ENCODE data around the gene LSAMP.

- TF ChIP-seq ZNF263 (CRISPR knock-in tag; IDR thresholded peaks at IDR 0.05; ENCODE audit: low read depth) (no peak), CTCF (IDR thresholded peaks at IDR 0.05) (no peak), ATF6 (CRISPR knock-in tag; IDR thresholded peaks at IDR 0.05) (no peak), USF1 (CRISPR knock-in tag; IDR thresholded peaks at IDR 0.05) (no peak), TP53 (CRISPR knock-in tag; IDR thresholded peaks at IDR 0.05) (no peak), TEAD1 (CRISPR knock-in tag; IDR thresholded peaks at IDR 0.05) (no peak), MAX (CRISPR knock-in tag; IDR thresholded peaks at IDR 0.05) (no peak), NFE2L1 (CRISPR knock-in tag; IDR thresholded peaks at IDR 0.05) (no peak), NR1H2 (CRISPR knock-in tag; IDR thresholded peaks at IDR 0.05) (no peak), MLX (CRISPR knock-in tag; IDR thresholded peaks at IDR 0.05) (no peak), FOXJ3 (CRISPR knock-in tag; IDR thresholded peaks at IDR 0.05; ENCODE audit: borderline replicate concordance) (no peak), ETV6 (CRISPR knock-in tag; IDR thresholded peaks at IDR 0.05) (no peak), SP1 (CRISPR knock-in tag; conservative IDR thresholded peaks at IDR 0.05) (no peak)
These were observed 683.4 kb downstream of the LSAMP start for GRCh38 chr3:115761927-115762305.
